ENCODE measurements around the gene CD300H.

Gene CD300H

GRCh38 chr17:74532115-74532514, 35.2 kb downstream of the CD300H start:
- peak overlapping the region; percentile 20 to 39 for H3K4me3 ChIP-seq (ENCODE audit: low read depth in 1 of 2, low read length in 2 of 2)
- H3K27me3 ChIP-seq (ENCODE audit: low read depth, low read length): no peaks in the 10 kb centered on the region
- H3K36me3 ChIP-seq (ENCODE audit: control insufficient read depth in 1 of 2, insufficient read depth in 2 of 2, low read length in 2 of 2): no peaks in the 10 kb centered on the region
- no peak overlapping the region for H3K27ac ChIP-seq (ENCODE audit: low read length)
- peaks cover 0 to under 1% of the 10 kb centered on the region in 2 donors for H3K4me1 ChIP-seq (ENCODE audit: control insufficient read depth in 1 of 2, insufficient read depth in 2 of 2, low read length in 2 of 2)
- H3K9me3 ChIP-seq (ENCODE audit: control insufficient read depth in 1 of 2, low read length in 2 of 2): peaks cover 0 to 4% of the 10 kb centered on the region in 2 donors

GRCh38 chr17:74531231-74531761, 36.0 kb downstream of the CD300H start, which contains the start of gene CD300LB:
CD300LB (minus strand) TSS chr17:74531475; CDS start chr17:74531350, 125 bp downstream.
- Histone ChIP-seq H3K9me3 (ENCODE audit: control insufficient read depth in 1 of 2, low read length in 2 of 2) (peaks cover 0 to 4% of the 10 kb centered on the region in 2 donors), H3K27ac (ENCODE audit: low read length) (no peak within 1 kb of the TSS), H3K4me1 (ENCODE audit: control insufficient read depth in 1 of 2, insufficient read depth in 2 of 2, low read length in 2 of 2) (peaks cover 0 to 5% of the 10 kb centered on the region in 2 donors), H3K36me3 (ENCODE audit: control insufficient read depth in 1 of 2, insufficient read depth in 2 of 2, low read length in 2 of 2) (no peaks in the 10 kb centered on the region), H3K27me3 (ENCODE audit: low read depth, low read length) (no peaks in the 10 kb centered on the region), H3K4me3 (ENCODE audit: low read depth in 1 of 2, low read length in 2 of 2) (peak within 1 kb of the TSS in 1 of 2 donors; percentile 39)

- Histone ChIP-seq H3K4me1 (ENCODE audit: control insufficient read depth in 1 of 2, insufficient read depth in 2 of 2, low read length in 2 of 2) (peaks cover 0 to 5% of the 10 kb centered on the region in 2 donors), H3K9me3 (ENCODE audit: control insufficient read depth in 1 of 2, low read length in 2 of 2) (peaks cover 0 to 3% of the 10 kb centered on the region in 2 donors), H3K27ac (ENCODE audit: low read length) (no peak overlapping the region), H3K4me3 (ENCODE audit: low read depth in 1 of 2, low read length in 2 of 2) (no peak overlapping the region), H3K27me3 (ENCODE audit: low read depth, low read length) (no peaks in the 10 kb centered on the region), H3K36me3 (ENCODE audit: control insufficient read depth in 1 of 2, insufficient read depth in 2 of 2, low read length in 2 of 2) (no peaks in the 10 kb centered on the region)
These were observed 36.5 kb downstream of the CD300H start for GRCh38 chr17:74530831-74531150.

GRCh38 chr17:74529243-74529642, 38.1 kb downstream of the CD300H start:
- Histone ChIP-seq H3K27me3 (ENCODE audit: low read depth, low read length) (no peaks in the 10 kb centered on the region), H3K36me3 (ENCODE audit: control insufficient read depth in 1 of 2, insufficient read depth in 2 of 2, low read length in 2 of 2) (no peaks in the 10 kb centered on the region), H3K4me1 (ENCODE audit: control insufficient read depth in 1 of 2, insufficient read depth in 2 of 2, low read length in 2 of 2) (peaks cover 0 to 5% of the 10 kb centered on the region in 2 donors), H3K4me3 (ENCODE audit: low read depth in 1 of 2, low read length in 2 of 2) (no peak overlapping the region), H3K9me3 (ENCODE audit: control insufficient read depth in 1 of 2, low read length in 2 of 2) (no peaks in the 10 kb centered on the region), H3K27ac (ENCODE audit: low read length) (no peak overlapping the region)

GRCh38 chr17:74528491-74529199, 38.7 kb downstream of the CD300H start:
- no peaks in the 10 kb centered on the region for H3K9me3 ChIP-seq (ENCODE audit: control insufficient read depth in 1 of 2, low read length in 2 of 2)
- H3K27ac ChIP-seq (ENCODE audit: low read length): no peak overlapping the region
- H3K27me3 ChIP-seq (ENCODE audit: low read depth, low read length): no peaks in the 10 kb centered on the region
- no peaks in the 10 kb centered on the region for H3K36me3 ChIP-seq (ENCODE audit: control insufficient read depth in 1 of 2, insufficient read depth in 2 of 2, low read length in 2 of 2)
- peaks cover 0 to 5% of the 10 kb centered on the region in 2 donors for H3K4me1 ChIP-seq (ENCODE audit: control insufficient read depth in 1 of 2, insufficient read depth in 2 of 2, low read length in 2 of 2)
- H3K4me3 ChIP-seq (ENCODE audit: low read depth in 1 of 2, low read length in 2 of 2): no peak overlapping the region

- Histone ChIP-seq H3K36me3 (ENCODE audit: control insufficient read depth in 1 of 2, insufficient read depth in 2 of 2, low read length in 2 of 2) (no peaks in the 10 kb centered on the region), H3K4me3 (ENCODE audit: low read depth in 1 of 2, low read length in 2 of 2) (no peak overlapping the region), H3K27ac (ENCODE audit: low read length) (no peak overlapping the region), H3K27me3 (ENCODE audit: low read depth, low read length) (no peaks in the 10 kb centered on the region), H3K4me1 (ENCODE audit: control insufficient read depth in 1 of 2, insufficient read depth in 2 of 2, low read length in 2 of 2) (peaks cover 0 to 5% of the 10 kb centered on the region in 2 donors), H3K9me3 (ENCODE audit: control insufficient read depth in 1 of 2, low read length in 2 of 2) (peaks cover 3 to 8% of the 10 kb centered on the region in 2 donors)
These were observed 39.6 kb downstream of the CD300H start for GRCh38 chr17:74527756-74528155.

- Histone ChIP-seq H3K4me3 (ENCODE audit: low read depth in 1 of 2, low read length in 2 of 2) (no peak overlapping the region), H3K4me1 (ENCODE audit: control insufficient read depth in 1 of 2, insufficient read depth in 2 of 2, low read length in 2 of 2) (peaks cover 0 to 5% of the 10 kb centered on the region in 2 donors), H3K27ac (ENCODE audit: low read length) (no peak overlapping the region), H3K36me3 (ENCODE audit: control insufficient read depth in 1 of 2, insufficient read depth in 2 of 2, low read length in 2 of 2) (no peaks in the 10 kb centered on the region), H3K9me3 (ENCODE audit: control insufficient read depth in 1 of 2, low read length in 2 of 2) (peaks cover 3 to 9% of the 10 kb centered on the region in 2 donors), H3K27me3 (ENCODE audit: low read depth, low read length) (no peaks in the 10 kb centered on the region)
These were observed 40.2 kb downstream of the CD300H start for GRCh38 chr17:74527081-74527480.

GRCh38 chr17:74526681-74527080, 40.6 kb downstream of the CD300H start:
- no peak overlapping the region for H3K4me3 ChIP-seq (ENCODE audit: low read depth in 1 of 2, low read length in 2 of 2)
- H3K27me3 ChIP-seq (ENCODE audit: low read depth, low read length): no peaks in the 10 kb centered on the region
- no peaks in the 10 kb centered on the region for H3K36me3 ChIP-seq (ENCODE audit: control insufficient read depth in 1 of 2, insufficient read depth in 2 of 2, low read length in 2 of 2)
- peaks cover 3 to 9% of the 10 kb centered on the region in 2 donors for H3K9me3 ChIP-seq (ENCODE audit: control insufficient read depth in 1 of 2, low read length in 2 of 2)
- H3K27ac ChIP-seq (ENCODE audit: low read length): no peak overlapping the region
- peaks cover 0 to 5% of the 10 kb centered on the region in 2 donors for H3K4me1 ChIP-seq (ENCODE audit: control insufficient read depth in 1 of 2, insufficient read depth in 2 of 2, low read length in 2 of 2)

GRCh38 chr17:74525781-74526288, 41.5 kb downstream of the CD300H start:
- Histone ChIP-seq H3K27me3 (ENCODE audit: low read depth, low read length) (no peaks in the 10 kb centered on the region), H3K27ac (ENCODE audit: low read length) (no peak overlapping the region), H3K9me3 (ENCODE audit: control insufficient read depth in 1 of 2, low read length in 2 of 2) (peaks cover 3 to 9% of the 10 kb centered on the region in 2 donors), H3K4me1 (ENCODE audit: control insufficient read depth in 1 of 2, insufficient read depth in 2 of 2, low read length in 2 of 2) (peaks cover 0 to 5% of the 10 kb centered on the region in 2 donors), H3K36me3 (ENCODE audit: control insufficient read depth in 1 of 2, insufficient read depth in 2 of 2, low read length in 2 of 2) (no peaks in the 10 kb centered on the region), H3K4me3 (ENCODE audit: low read depth in 1 of 2, low read length in 2 of 2) (no peak overlapping the region)

GRCh38 chr17:74525465-74525725, 41.9 kb downstream of the CD300H start:
- no peaks in the 10 kb centered on the region for H3K36me3 ChIP-seq (ENCODE audit: control insufficient read depth in 1 of 2, insufficient read depth in 2 of 2, low read length in 2 of 2)
- H3K27ac ChIP-seq (ENCODE audit: low read length): no peak overlapping the region
- no peaks in the 10 kb centered on the region for H3K27me3 ChIP-seq (ENCODE audit: low read depth, low read length)
- no peak overlapping the region for H3K4me3 ChIP-seq (ENCODE audit: low read depth in 1 of 2, low read length in 2 of 2)
- peaks cover 3 to 9% of the 10 kb centered on the region in 2 donors for H3K9me3 ChIP-seq (ENCODE audit: control insufficient read depth in 1 of 2, low read length in 2 of 2)
- H3K4me1 ChIP-seq (ENCODE audit: control insufficient read depth in 1 of 2, insufficient read depth in 2 of 2, low read length in 2 of 2): peaks cover 0 to 5% of the 10 kb centered on the region in 2 donors

GRCh38 chr17:74524653-74525464, 42.5 kb downstream of the CD300H start:
- peaks cover 0 to 5% of the 10 kb centered on the region in 2 donors for H3K4me1 ChIP-seq (ENCODE audit: control insufficient read depth in 1 of 2, insufficient read depth in 2 of 2, low read length in 2 of 2)

More at GRCh38 chr17:74524653-74525464, 42.5 kb downstream of the CD300H start:
- Histone ChIP-seq H3K9me3 (ENCODE audit: control insufficient read depth in 1 of 2, low read length in 2 of 2) (peaks cover 3 to 9% of the 10 kb centered on the region in 2 donors), H3K27ac (ENCODE audit: low read length) (no peak overlapping the region), H3K27me3 (ENCODE audit: low read depth, low read length) (no peaks in the 10 kb centered on the region), H3K36me3 (ENCODE audit: control insufficient read depth in 1 of 2, insufficient read depth in 2 of 2, low read length in 2 of 2) (no peaks in the 10 kb centered on the region), H3K4me3 (ENCODE audit: low read depth in 1 of 2, low read length in 2 of 2) (no peak overlapping the region)
